ENCODE results near the gene XPO1.

DNA sequence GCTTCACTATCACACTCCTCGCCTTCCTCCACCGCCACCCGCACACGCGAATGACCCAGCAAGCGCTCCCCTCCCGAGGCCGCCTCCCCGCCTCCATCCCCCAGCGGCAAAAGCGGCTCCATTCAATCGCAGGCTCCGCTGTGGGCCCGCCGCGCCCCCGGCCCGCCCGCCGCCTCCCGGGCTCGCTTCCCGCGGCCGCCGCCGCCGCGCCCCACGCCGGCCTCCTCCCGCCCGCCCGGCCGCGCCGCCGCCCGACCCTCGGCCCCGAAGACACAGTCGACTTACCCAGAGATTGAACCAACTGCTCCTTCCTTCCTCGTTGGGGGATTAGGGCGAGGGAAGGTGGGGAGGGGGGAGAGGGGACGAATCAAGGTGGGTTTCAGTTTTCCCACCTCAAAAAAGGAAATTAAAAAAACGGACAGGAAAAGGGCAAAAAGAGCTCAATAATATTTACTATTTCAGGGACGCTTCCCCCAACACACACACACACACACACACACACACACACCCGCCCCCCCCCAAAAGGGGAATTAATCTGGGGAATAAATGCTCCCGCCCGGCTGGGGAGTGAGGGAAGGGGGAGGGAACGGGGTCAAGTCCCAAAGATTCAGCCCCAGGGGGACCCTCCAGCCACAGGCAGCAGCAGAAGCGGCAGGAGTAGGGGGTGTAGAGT is 743 bp downstream of the XPO1 start:
- TF ChIP-seq EZH2 (IDR thresholded peaks at IDR 0.05; ENCODE audit: low read depth, unreplicated experiment) (no peak), EZH2phosphoT487 (IDR thresholded peaks at IDR 0.05; ENCODE audit: unreplicated experiment) (no peak), CREB1 (CRISPR knock-in tag; IDR thresholded peaks at IDR 0.05; ENCODE audit: low read depth) (no peak), POLR2AphosphoS5 (IDR thresholded peaks at IDR 0.05; ENCODE audit: low read depth) (no peak), JUNB (IDR thresholded peaks at IDR 0.05; ENCODE audit: unreplicated experiment) (no peak), ZNF331 (CRISPR knock-in tag; IDR thresholded peaks at IDR 0.05; ENCODE audit: low read depth) (no peak), NANOG (IDR thresholded peaks at IDR 0.05; ENCODE audit: borderline replicate concordance) (no peak), ZNF462 (CRISPR knock-in tag; IDR thresholded peaks at IDR 0.05) (no peak), ZNF114 (CRISPR knock-in tag; IDR thresholded peaks at IDR 0.05) (no peak)
- TF ChIP-seq, protein P1, sequence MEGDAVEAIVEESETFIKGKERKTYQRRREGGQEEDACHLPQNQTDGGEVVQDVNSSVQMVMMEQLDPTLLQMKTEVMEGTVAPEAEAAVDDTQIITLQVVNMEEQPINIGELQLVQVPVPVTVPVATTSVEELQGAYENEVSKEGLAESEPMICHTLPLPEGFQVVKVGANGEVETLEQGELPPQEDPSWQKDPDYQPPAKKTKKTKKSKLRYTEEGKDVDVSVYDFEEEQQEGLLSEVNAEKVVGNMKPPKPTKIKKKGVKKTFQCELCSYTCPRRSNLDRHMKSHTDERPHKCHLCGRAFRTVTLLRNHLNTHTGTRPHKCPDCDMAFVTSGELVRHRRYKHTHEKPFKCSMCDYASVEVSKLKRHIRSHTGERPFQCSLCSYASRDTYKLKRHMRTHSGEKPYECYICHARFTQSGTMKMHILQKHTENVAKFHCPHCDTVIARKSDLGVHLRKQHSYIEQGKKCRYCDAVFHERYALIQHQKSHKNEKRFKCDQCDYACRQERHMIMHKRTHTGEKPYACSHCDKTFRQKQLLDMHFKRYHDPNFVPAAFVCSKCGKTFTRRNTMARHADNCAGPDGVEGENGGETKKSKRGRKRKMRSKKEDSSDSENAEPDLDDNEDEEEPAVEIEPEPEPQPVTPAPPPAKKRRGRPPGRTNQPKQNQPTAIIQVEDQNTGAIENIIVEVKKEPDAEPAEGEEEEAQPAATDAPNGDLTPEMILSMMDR (conservative IDR thresholded peaks at IDR 0.05; ENCODE audit: low read depth in 2 of 2): no peak
- TF ChIP-seq, protein P2, sequence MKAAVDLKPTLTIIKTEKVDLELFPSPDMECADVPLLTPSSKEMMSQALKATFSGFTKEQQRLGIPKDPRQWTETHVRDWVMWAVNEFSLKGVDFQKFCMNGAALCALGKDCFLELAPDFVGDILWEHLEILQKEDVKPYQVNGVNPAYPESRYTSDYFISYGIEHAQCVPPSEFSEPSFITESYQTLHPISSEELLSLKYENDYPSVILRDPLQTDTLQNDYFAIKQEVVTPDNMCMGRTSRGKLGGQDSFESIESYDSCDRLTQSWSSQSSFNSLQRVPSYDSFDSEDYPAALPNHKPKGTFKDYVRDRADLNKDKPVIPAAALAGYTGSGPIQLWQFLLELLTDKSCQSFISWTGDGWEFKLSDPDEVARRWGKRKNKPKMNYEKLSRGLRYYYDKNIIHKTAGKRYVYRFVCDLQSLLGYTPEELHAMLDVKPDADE (IDR thresholded peaks at IDR 0.05): no peak
- TF ChIP-seq, protein P3, sequence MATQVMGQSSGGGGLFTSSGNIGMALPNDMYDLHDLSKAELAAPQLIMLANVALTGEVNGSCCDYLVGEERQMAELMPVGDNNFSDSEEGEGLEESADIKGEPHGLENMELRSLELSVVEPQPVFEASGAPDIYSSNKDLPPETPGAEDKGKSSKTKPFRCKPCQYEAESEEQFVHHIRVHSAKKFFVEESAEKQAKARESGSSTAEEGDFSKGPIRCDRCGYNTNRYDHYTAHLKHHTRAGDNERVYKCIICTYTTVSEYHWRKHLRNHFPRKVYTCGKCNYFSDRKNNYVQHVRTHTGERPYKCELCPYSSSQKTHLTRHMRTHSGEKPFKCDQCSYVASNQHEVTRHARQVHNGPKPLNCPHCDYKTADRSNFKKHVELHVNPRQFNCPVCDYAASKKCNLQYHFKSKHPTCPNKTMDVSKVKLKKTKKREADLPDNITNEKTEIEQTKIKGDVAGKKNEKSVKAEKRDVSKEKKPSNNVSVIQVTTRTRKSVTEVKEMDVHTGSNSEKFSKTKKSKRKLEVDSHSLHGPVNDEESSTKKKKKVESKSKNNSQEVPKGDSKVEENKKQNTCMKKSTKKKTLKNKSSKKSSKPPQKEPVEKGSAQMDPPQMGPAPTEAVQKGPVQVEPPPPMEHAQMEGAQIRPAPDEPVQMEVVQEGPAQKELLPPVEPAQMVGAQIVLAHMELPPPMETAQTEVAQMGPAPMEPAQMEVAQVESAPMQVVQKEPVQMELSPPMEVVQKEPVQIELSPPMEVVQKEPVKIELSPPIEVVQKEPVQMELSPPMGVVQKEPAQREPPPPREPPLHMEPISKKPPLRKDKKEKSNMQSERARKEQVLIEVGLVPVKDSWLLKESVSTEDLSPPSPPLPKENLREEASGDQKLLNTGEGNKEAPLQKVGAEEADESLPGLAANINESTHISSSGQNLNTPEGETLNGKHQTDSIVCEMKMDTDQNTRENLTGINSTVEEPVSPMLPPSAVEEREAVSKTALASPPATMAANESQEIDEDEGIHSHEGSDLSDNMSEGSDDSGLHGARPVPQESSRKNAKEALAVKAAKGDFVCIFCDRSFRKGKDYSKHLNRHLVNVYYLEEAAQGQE (IDR thresholded peaks at IDR 0.05; ENCODE audit: unreplicated experiment): no peak

All from GM23338 (cell line).